Measurements from ENCODE around the gene RAET1G. TPM values are rescaled to one million over a fixed set of nuclear protein-coding genes. Genes with fewer than 3 reads are reported as not detected.
A peak's percentile ranks its signal among the peaks of the same experiment; 100 is the strongest.
"Not testable (repeated sequence)": the region's sequence is repeated elsewhere in the genome, so short reads cannot be mapped to it uniquely, and the experiment has no call there.

The RAET1G gene
- total and polyA plus RNA-seq, 9 of the 15 experiments (the other 6 are each of a cell fraction or from before 2014, with no cell fraction given): 0.11 TPM; not detected in 8

DNA sequence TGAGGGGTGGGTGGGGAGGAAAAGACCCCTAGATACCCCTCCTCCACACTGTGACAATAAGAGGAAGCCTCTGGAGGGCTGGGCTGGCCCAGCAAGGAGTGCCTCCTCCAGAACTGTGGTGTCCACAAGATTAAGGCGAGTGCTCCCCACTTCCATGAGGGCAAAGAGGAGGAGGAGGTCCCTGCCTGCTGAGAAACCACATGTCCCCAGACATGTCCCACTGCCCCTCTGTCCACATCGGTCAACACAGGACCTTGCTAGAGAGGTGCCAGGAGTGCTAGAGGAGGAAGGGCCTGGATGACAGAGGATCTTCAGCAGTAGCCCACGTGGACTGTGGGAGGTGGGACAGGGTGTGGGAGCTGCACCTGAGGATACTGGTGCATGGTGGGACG, 3.1 kb downstream of the RAET1G start:
- DNase-seq (ENCODE audit: extremely low read depth in 1 of 4, low spot score in 3 of 4) (no peak), ATAC-seq (no peak), FAIRE-seq (no peak)
- CTCF ChIA-PET (ENCODE audit: low intra/inter-chr PET ratio): no interaction called here
- Histone ChIP-seq H3K27ac (ENCODE audit: extremely low read depth, low read depth, low read length) (no peak overlapping the region), H2AFZ (ENCODE audit: low read depth, low read length) (no peak overlapping the region), H3K36me3 (ENCODE audit: control insufficient read depth, insufficient read depth, low read length) (no peaks in the 10 kb centered on the region), H3K4me1 (replicated peaks in 1 of 2; ENCODE audit: control insufficient read depth in 2 of 2, insufficient read depth in 2 of 2, low read length in 2 of 2) (peaks cover 0 to 16% of the 10 kb centered on the region in 2 experiments; a peak in 3 of 5 replicates), H3K9me1 (ENCODE audit: control insufficient read depth, insufficient read depth, low read length) (no peaks in the 10 kb centered on the region), H3K9me3 (replicated peaks; ENCODE audit: control insufficient read depth, insufficient read depth, low read depth, low read length) (no peaks in the 10 kb centered on the region), H3K27me3 (ENCODE audit: control insufficient read depth in 2 of 2, insufficient read depth in 2 of 2, low read length in 2 of 2) (peaks cover 13 to 68% of the 10 kb centered on the region in 2 experiments; a peak in 4 of 5 replicates), H3K4me2 (ENCODE audit: insufficient read depth, low read length) (no peak overlapping the region), H3K4me3 (no peak overlapping the region), H3K79me2 (ENCODE audit: control insufficient read depth, insufficient read depth, low read length) (no peaks in the 10 kb centered on the region), H4K20me1 (replicated peaks; ENCODE audit: control insufficient read depth, insufficient read depth, low read length) (peaks cover 4% of the 10 kb centered on the region; the same call in 1 of the 2 replicates), H3K9ac (ENCODE audit: insufficient read depth in 1 of 2, low read depth in 2 of 2, low read length in 2 of 2) (no peak overlapping the region)
- in situ Hi-C loops (cut with MboI): loop anchor here (5.0 to 25.0 kb wide), 3 partner anchors 78 to 883 kb away; no protein-coding TSS in a partner anchor
- 0% methylated on average over 4 of the region's 4 CpGs for WGBS (ENCODE audit: insufficient coverage, low coverage, missing lambda C conversion rate)
- intact Hi-C loops (cut with micrococcal nuclease): no loop called here
- no TSS peak for BruUV-seq (replicated peaks)
- no peak for TF ChIP-seq ZNF583 (CRISPR knock-in tag; IDR thresholded peaks at IDR 0.05)
- TF ChIP-seq TAF15 (IDR thresholded peaks at IDR 0.05; ENCODE audit: low read depth, low read length): no peak
- TF ChIP-seq MAZ (CRISPR knock-in tag; conservative IDR thresholded peaks at IDR 0.05 in 1 of 2, IDR thresholded peaks at IDR 0.05 in 1 of 2): no peak
- TF ChIP-seq ZNF263 (CRISPR knock-in tag; IDR thresholded peaks at IDR 0.05; ENCODE audit: borderline replicate concordance): peak; percentile 33; the same call in 1 of the 2 replicates
- no peak for TF ChIP-seq HDAC3 (IDR thresholded peaks at IDR 0.05; ENCODE audit: borderline replicate concordance, partially characterized antibody)
- no peak for TF ChIP-seq FOXJ3 (CRISPR knock-in tag; IDR thresholded peaks at IDR 0.05)
- POLR2A ChIA-PET: interaction anchor here (0.8 kb wide), 1 partner anchor 113 kb away, joined by 3 read pairs; no protein-coding TSS in a partner anchor

DNA sequence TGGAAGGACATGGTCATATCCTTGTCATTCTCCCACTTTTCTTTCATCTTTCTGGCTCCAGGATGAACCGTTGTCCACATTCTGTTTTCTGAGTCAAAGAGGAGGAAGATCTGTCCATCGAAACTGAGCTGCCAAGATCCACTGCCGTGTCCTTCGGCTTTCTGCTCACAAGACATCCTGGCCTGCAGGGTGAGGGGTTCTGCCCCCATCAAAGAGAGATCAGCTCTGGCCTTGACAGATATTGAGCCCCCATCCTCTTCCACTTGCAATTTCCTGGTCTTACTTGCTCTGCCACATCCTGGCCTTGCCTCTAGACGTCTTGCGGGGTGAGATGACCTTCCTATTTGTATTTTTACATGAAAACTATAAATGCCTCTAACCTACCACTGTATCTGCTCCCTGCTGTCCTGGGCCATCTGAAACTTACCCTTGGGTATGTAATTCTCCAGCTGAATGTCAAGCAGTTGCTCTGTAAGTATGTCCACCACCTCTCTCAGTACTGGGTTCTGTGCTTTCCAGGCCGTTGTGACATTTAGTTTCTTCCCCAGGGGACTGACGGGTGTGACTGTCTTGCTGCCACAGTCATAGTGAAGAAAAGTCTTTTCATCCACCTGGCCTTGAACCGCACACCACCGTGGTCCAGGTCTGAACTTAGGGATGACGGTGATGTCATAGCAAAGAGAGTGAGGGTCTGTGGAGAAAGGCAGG, 3.6 kb downstream of the RAET1G start:
- H3K4me1 ChIP-seq (replicated peaks in 1 of 2; ENCODE audit: control insufficient read depth in 2 of 2, insufficient read depth in 2 of 2, low read length in 2 of 2): peaks cover 0 to 16% of the 10 kb centered on the region in 2 experiments; a peak in 3 of 5 replicates
- in situ Hi-C loops (cut with MboI): loop anchor here (25.0 kb wide), 1 partner anchor 882 kb away; no protein-coding TSS in a partner anchor
- H3K9ac ChIP-seq (ENCODE audit: insufficient read depth in 1 of 2, low read depth in 2 of 2, low read length in 2 of 2); POLR2A ChIA-PET; ATAC-seq; H3K36me3 ChIP-seq (ENCODE audit: control insufficient read depth, insufficient read depth, low read length); intact Hi-C loops (cut with micrococcal nuclease); H3K4me2 ChIP-seq (ENCODE audit: insufficient read depth, low read length); FAIRE-seq; H3K79me2 ChIP-seq (ENCODE audit: control insufficient read depth, insufficient read depth, low read length); H2AFZ ChIP-seq (ENCODE audit: low read depth, low read length); H3K4me3 ChIP-seq; CTCF ChIA-PET (ENCODE audit: low intra/inter-chr PET ratio); H3K9me3 ChIP-seq (replicated peaks; ENCODE audit: control insufficient read depth, insufficient read depth, low read depth, low read length); DNase-seq (ENCODE audit: extremely low read depth in 1 of 4, low spot score in 3 of 4); BruUV-seq (replicated peaks); H4K20me1 ChIP-seq (replicated peaks; ENCODE audit: control insufficient read depth, insufficient read depth, low read length); H3K27ac ChIP-seq (ENCODE audit: extremely low read depth, low read depth, low read length); H3K9me1 ChIP-seq (ENCODE audit: control insufficient read depth, insufficient read depth, low read length): not testable (repeated sequence)
- WGBS (ENCODE audit: insufficient coverage, low coverage, missing lambda C conversion rate): under 1% methylated on average over 8 of the region's 11 CpGs
- H3K27me3 ChIP-seq (ENCODE audit: control insufficient read depth in 2 of 2, insufficient read depth in 2 of 2, low read length in 2 of 2): peaks cover 11 to 63% of the 10 kb centered on the region in 2 experiments; a peak in 4 of 5 replicates
